Stromal cell of bone marrow (primary cell): ENCODE measurements around the gene AMH.

Source experiments
- DNase-seq: peaks from one replicate; pipeline ENCODE4 v3.0.0-alpha.2; 2012; ENCODE audit warnings: low read depth

The AMH gene

DNA sequence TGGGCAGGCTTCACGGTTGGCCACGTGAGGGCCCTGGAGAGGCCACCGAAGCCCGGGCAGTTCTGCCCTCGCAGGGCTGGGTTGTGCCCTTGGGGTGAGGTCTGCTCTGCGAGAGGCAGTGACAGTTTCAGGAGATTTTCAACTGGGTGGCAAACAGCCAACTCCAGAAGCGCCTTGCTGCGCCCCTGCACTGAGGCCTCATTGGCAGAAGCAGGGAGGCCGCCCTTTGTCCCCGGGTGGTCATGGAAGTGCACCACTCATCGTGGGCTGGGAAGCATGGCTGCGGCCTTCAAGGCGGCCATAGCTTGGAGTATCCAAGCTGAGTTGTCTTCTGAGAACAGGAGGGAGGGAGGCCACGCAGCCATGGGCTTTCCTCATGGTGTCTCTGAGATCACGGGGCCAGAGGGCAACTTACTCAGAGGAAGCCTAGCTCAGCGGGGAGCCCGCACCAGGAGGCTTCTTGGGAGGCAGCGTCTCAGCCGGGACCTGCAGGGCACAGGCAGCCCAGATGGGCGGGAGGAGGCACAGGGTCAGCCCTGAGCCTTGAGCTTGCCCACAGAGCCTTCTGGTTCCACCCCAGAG, 27.8 kb upstream of the AMH start:
- no peak for DNase-seq

DNA sequence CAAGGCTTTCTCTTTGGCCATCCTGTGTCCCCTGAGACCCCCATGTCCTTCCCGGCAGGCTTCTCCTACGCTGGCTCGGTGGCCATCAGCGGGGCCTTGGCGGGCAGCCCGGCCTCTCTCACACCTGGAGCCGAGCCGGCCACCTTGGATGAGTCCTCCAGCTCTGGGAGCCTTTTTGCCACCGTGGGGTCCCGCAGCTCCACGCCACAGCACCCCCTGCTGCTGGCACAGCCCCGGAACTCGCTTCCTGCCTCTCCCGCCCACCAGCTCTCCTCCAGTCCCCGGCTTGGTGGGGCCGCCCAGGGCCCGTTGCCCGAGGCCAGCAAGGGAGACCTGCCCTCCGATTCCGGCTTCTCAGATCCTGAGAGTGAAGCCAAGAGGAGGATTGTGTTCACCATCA, 27.2 kb upstream of the AMH start:
- DNase-seq = no peak

- no peak for DNase-seq
These were observed 25.7 kb upstream of the AMH start for GRCh38 chr19:2223391-2223790.

GRCh38 chr19:2223959-2224358, 25.2 kb upstream of the AMH start:
- no peak for DNase-seq

- DNase-seq = no peak
These were observed 24.3 kb upstream of the AMH start for GRCh38 chr19:2224754-2225349.

DNA sequence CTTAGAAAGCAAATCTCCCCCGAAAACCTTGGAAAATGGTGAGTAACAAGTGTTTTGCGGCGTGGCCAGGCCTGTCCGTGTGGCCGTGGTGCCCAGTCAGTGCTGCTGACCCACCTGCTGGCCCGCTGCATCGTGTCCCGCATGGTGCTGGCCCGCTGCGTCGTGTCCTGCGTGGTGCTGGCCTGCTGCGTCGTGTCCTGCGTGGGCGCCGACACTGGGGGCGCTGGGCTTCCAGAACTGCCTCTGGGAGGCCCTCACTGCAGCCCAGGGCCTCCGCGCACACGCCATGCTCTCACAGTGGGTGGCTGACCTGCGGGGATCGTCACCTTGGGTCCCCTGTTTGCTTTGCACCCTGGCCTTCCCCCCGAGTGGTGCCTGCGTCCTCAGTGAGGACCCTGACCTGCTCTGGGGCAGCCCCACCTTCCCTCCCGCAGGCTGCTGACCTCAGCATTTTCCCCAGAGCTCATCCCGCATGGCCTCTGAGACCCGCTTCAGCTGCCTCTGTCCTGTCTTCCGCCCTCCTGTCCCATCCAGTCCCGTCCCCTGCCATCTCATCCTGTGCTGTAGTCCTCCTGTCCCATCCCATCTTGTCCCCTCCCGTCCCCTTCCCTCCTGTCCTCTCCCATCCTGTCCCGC, 23.6 kb upstream of the AMH start:
- no peak for DNase-seq

DNA sequence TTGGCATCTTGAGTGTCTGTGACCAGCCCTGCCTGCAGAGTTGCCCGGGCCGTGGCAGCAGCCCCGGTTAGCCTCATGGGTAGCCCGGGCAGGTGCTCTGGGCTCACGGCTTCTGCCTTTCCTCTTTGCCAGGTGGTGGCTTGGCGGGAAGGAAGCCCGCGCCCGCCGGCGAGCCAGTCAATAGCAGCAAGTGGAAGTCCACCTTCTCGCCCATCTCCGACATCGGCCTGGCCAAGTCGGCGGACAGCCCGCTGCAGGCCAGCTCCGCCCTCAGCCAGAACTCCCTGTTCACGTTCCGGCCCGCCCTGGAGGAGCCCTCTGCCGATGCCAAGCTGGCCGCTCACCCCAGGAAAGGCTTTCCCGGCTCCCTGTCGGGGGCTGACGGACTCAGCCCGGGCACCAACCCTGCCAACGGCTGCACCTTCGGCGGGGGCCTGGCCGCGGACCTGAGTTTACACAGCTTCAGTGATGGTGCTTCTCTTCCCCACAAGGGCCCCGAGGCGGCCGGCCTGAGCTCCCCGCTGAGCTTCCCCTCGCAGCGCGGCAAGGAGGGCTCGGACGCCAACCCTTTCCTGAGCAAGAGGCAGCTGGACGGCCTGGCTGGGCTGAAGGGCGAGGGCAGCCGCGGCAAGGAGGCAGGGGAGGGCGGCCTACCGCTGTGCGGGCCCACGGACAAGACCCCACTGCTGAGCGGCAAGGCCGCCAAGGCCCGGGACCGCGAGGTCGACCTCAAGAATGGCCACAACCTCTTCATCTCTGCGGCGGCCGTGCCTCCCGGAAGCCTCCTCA, 22.9 kb upstream of the AMH start:
- DNase-seq = no peak

GRCh38 chr19:2226840-2227360, 22.2 kb upstream of the AMH start:
- no peak for DNase-seq

- no peak for DNase-seq
These were observed 21.5 kb upstream of the AMH start for GRCh38 chr19:2227415-2228156.

DNA sequence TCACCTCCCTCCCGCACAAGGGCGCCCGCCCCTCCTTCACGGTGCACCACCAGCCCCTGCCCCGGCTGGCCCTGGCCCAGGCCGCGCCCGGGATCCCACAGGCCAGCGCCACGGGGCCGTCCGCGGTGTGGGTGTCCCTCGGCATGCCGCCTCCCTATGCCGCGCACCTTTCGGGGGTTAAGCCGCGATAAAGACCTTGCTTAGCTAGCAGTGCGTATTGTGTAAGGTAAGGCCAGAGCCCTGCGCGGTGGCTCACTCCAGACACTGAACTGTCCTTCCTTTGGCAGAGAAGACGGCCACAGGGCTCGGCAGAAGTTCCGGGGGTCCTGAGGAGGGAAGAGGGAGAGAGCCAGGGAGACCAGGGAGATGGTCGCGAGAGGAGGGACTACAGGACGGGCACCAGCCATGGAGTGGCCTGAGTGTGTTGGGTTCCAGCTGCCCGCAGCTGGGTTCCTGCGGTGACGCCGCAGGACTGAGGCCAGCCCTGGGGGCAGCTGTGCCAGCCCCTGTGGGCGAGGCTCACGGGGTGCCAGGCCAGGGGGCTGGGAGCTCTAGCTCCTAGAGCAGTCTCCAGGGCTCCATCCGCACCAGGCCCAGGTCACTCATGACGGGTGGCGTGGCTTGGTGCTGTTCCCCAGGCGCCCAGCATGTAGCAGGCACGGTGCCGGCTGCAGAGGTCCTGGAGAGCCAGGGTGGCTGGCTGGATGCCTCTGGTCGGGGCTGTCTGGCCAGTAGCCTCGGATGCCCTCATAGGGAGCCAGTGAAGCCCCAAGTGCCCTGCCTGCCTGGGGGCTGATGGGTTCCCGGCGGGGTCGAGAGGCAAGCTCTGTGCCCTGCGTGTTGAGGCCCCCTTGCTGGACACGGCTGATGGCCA, 20.7 kb upstream of the AMH start:
- DNase-seq = no peak

DNA sequence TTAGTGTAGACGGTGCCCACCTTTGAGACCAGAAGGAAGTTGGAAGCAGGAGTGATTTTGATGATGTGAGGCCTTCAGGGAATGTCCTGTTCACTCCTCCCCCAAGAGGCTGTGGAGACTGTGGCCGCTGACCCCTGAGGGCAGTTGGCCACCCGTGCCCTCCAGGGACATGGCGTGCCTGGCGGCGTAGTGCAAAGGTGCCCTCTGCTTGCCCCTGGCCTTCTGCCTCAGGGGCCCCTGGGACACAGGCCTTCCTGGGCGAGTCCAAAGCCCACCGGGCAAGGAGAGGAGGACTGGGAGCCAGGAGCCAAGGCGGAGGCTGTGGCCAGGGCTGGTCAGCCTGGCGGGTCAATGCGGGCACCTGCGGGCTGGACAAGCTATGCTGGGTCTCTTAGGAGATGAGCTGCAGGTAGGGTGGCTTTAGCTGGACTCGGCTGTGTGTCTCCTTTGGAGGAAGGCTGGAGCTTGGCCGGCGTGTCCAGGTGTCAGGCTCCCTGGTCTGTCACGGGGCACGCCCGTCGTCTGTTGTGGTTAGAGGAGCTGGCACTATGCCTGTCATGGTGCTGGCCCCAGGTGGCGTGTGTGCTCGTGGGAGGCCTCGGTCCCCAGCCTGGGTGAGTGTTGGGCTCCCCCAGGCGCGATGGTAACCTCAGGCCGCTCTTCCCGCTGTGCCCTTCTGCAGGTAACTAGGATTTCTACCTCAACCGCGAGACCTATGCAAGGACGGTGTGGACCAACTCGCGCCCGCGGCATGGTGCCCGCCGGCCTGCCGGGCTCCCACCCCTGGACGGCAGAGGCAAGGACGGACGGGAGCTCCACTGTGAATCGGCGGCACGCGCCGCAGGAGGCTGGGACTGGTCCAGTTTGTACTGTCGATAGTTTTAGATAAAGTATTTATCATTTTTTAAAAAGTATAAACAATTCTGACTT, 19.8 kb upstream of the AMH start:
- DNase-seq = no peak

- DNase-seq = no peak
These were observed 19.0 kb upstream of the AMH start for GRCh38 chr19:2230033-2230531.

GRCh38 chr19:2230807-2231533, 18.2 kb upstream of the AMH start:
- no peak for DNase-seq

- DNase-seq = no peak
These were observed 17.4 kb upstream of the AMH start for GRCh38 chr19:2231621-2232221.

GRCh38 chr19:2232286-2233151, 16.6 kb upstream of the AMH start:
- DNase-seq = no peak

- DNase-seq = no peak
These were observed 15.4 kb upstream of the AMH start for GRCh38 chr19:2233601-2234280.

DNA sequence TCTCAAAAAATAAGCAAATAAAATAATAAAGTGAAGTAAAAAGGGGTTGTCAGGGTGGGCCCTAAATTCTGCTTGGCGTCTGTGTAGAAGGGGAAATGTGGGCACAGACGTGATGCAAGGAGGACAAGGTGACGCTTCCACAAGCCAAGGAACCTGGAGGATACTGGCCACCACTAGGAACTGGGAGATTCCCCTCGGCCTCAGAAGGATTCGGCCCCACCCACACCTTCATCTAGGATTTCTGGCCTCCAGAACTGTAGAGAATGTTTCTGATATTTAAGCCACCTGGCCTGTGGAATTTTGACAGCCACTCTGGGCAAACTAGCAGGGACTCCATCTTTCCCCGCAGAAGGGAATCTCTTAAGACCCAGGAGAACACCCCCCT, 14.1 kb upstream of the AMH start:
- no peak for DNase-seq
